Measurements from ENCODE around the gene CNTNAP4. TPM values are rescaled to one million over a fixed set of nuclear protein-coding genes. Genes with fewer than 3 reads are reported as not detected.
A peak's percentile ranks its signal among the peaks of the same experiment; 100 is the strongest.

CNTNAP4 gene
- total and polyA plus RNA-seq, 2 of the 13 experiments (the other 11 are each of a cell fraction or from before 2014, with no cell fraction given): not detected

DNA sequence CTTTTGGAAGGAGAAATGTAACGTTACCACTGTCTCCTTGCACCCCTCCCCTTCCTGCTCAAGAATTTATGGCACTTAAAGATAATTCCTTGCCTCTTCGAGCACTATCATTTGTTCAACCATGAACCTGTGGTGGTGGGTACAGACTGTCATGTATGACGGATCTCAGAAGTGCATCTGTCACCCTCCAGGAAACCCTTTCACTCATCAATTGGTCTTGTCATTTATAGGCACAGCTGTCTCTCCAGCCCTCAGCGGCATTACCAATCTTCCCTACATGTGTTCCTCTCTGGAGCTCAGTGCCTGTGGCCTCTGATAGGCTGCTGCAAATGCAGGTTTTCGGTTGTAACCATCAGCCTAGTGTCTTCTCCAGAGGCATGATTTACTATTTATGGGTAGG lies 15.0 kb downstream of the CNTNAP4 start:
- 14% methylated on average over 5 of the region's 5 CpGs for WGBS (ENCODE audit: low lambda C conversion rate)
- no peaks in the 10 kb centered on the region for H3K27me3 ChIP-seq (ENCODE audit: control insufficient read depth in 1 of 2, insufficient read depth in 2 of 2, low read length in 2 of 2)
- no peaks in the 10 kb centered on the region for H3K36me3 ChIP-seq (replicated peaks in 1 of 2; ENCODE audit: control insufficient read depth in 1 of 2, insufficient read depth in 2 of 2, low read length in 2 of 2)
- in situ Hi-C loops (cut with HindIII; ENCODE audit: extremely low pct_ligation_motif_present, low pct_unique_long_range_greater_than_20kb) (loop anchor here (25.0 kb wide), 1 partner anchor 870 kb away; no protein-coding TSS in a partner anchor), intact Hi-C loops (cut with micrococcal nuclease; ENCODE audit: unreplicated experiment) (no loop called here)
- no peaks in the 10 kb centered on the region for H4K20me1 ChIP-seq (ENCODE audit: insufficient read depth, low read length)
- H2AFZ ChIP-seq (ENCODE audit: low read length): no peak overlapping the region
- no peak overlapping the region for H3K4me3 ChIP-seq (replicated peaks in 1 of 3; ENCODE audit: insufficient read depth in 1 of 3, low read depth in 2 of 3, low read length in 3 of 3)
- H3K4me1 ChIP-seq (ENCODE audit: insufficient read depth, low read length): no peaks in the 10 kb centered on the region
- DNase-seq (ENCODE audit: low spot score) (no peak), ATAC-seq (no peak), FAIRE-seq (no peak)
- TF ChIP-seq ZNF30 (CRISPR knock-in tag; IDR thresholded peaks at IDR 0.05) (no peak), MEF2D (CRISPR knock-in tag; IDR thresholded peaks at IDR 0.05) (no peak), SP1 (IDR thresholded peaks at IDR 0.05) (no peak), SP1 (CRISPR knock-in tag; IDR thresholded peaks at IDR 0.05) (no peak), RBM22 (optimal IDR thresholded peaks at IDR 0.05; ENCODE audit: low read length) (no peak)
- no TSS peak for BruUV-seq (replicated peaks)
- H3K79me2 ChIP-seq (ENCODE audit: insufficient read depth, low read length): no peaks in the 10 kb centered on the region
- ChIA-PET POLR2A (no interaction called here), CTCF (ENCODE audit: low intra/inter-chr PET ratio, low total read pairs) (no interaction called here)
- no peak overlapping the region for H3K27ac ChIP-seq (ENCODE audit: extremely low read length, insufficient read depth, low read length)
- no peak overlapping the region for H3K9ac ChIP-seq (ENCODE audit: insufficient read depth, low read depth, low read length)
- H3K4me2 ChIP-seq (ENCODE audit: low read depth, low read length): no peak overlapping the region
- peaks cover 9% of the 10 kb centered on the region; the same call in 1 of the 2 replicates for H3K9me3 ChIP-seq (ENCODE audit: low read length)

GRCh38 chr16:76293980-76294379 lies 16.8 kb downstream of the CNTNAP4 start:
- no peak for ATAC-seq
- H3K4me1 ChIP-seq (ENCODE audit: insufficient read depth, low read length): no peaks in the 10 kb centered on the region
- H3K9me3 ChIP-seq (ENCODE audit: low read length): no peaks in the 10 kb centered on the region
- ChIA-PET POLR2A (no interaction called here), CTCF (ENCODE audit: low intra/inter-chr PET ratio, low total read pairs) (no interaction called here)
- intact Hi-C loops (cut with micrococcal nuclease; ENCODE audit: unreplicated experiment) (no loop called here), in situ Hi-C loops (cut with HindIII; ENCODE audit: extremely low pct_ligation_motif_present, low pct_unique_long_range_greater_than_20kb) (loop anchor here (25.0 kb wide), 1 partner anchor 868 kb away; no protein-coding TSS in a partner anchor)
- H3K36me3 ChIP-seq (replicated peaks in 1 of 2; ENCODE audit: control insufficient read depth in 1 of 2, insufficient read depth in 2 of 2, low read length in 2 of 2): no peaks in the 10 kb centered on the region
- H3K9ac ChIP-seq (ENCODE audit: insufficient read depth, low read depth, low read length): no peak overlapping the region
- no peak for FAIRE-seq
- no peaks in the 10 kb centered on the region for H3K27me3 ChIP-seq (ENCODE audit: control insufficient read depth in 1 of 2, insufficient read depth in 2 of 2, low read length in 2 of 2)
- H3K79me2 ChIP-seq (ENCODE audit: insufficient read depth, low read length): no peaks in the 10 kb centered on the region
- no peak overlapping the region for H3K4me3 ChIP-seq (replicated peaks in 1 of 3; ENCODE audit: insufficient read depth in 1 of 3, low read depth in 2 of 3, low read length in 3 of 3)
- TF ChIP-seq MTF2 (CRISPR knock-in tag; IDR thresholded peaks at IDR 0.05; ENCODE audit: borderline replicate concordance) (no peak), CEBPB (IDR thresholded peaks at IDR 0.05; ENCODE audit: borderline replicate concordance, low read depth, low read length) (peak; percentile 81)
- no peak for DNase-seq (ENCODE audit: low spot score)
- no TSS peak for BruUV-seq (replicated peaks)
- no peaks in the 10 kb centered on the region for H4K20me1 ChIP-seq (ENCODE audit: insufficient read depth, low read length)
- H3K27ac ChIP-seq (ENCODE audit: extremely low read length, insufficient read depth, low read length): no peak overlapping the region
- no peak overlapping the region for H2AFZ ChIP-seq (ENCODE audit: low read length)
- no peak overlapping the region for H3K4me2 ChIP-seq (ENCODE audit: low read depth, low read length)
- WGBS (ENCODE audit: low lambda C conversion rate): 1% methylated on average over 3 of the region's 3 CpGs

All from HepG2 (cell line).